HL-60/S4 (cell line): Measurements from ENCODE around the gene SMIM10.
"Not testable (repeated sequence)": the region's sequence is repeated elsewhere in the genome, so short reads cannot be mapped to it uniquely, and the experiment has no call there.

Source experiments
- in situ Hi-C: fragments of 300-500 bp; cut with MboI; formaldehyde crosslinking; loops from 2 replicates; pipeline ENCODE4 v1.14.3; 2022; ENCODE audit warnings: low sequenced_read_pairs

Gene SMIM10

GRCh38 chrX:135009838-135010237 is 19.0 kb downstream of the SMIM10 start:
- in situ Hi-C loops: no loop called here

- in situ Hi-C loops: no loop called here
Measured at GRCh38 chrX:135010921-135011320, 20.1 kb downstream of the SMIM10 start.

- in situ Hi-C loops: no loop called here
Measured at GRCh38 chrX:135015523-135016245, 24.9 kb downstream of the SMIM10 start.

GRCh38 chrX:135019890-135020289 is 29.1 kb downstream of the SMIM10 start:
- in situ Hi-C loops: not testable (repeated sequence)

- in situ Hi-C loops: not testable (repeated sequence)
Measured at GRCh38 chrX:135023791-135024190, 33.0 kb downstream of the SMIM10 start.

- in situ Hi-C loops: no loop called here
Measured at GRCh38 chrX:135024526-135024925, 33.7 kb downstream of the SMIM10 start.

GRCh38 chrX:135030207-135030963 is 39.6 kb downstream of the SMIM10 start:
- in situ Hi-C loops: not testable (repeated sequence)

- in situ Hi-C loops: not testable (repeated sequence)
Measured at GRCh38 chrX:135041149-135042123, 50.6 kb downstream of the SMIM10 start.
